Measurements from ENCODE around the gene UGT1A8.

UGT1A8 gene

GRCh38 chr2:233676046-233676445 is 58.6 kb downstream of the UGT1A8 start:
- Histone ChIP-seq H3K9me2 (ENCODE audit: low read depth, low read length) (no peaks in the 10 kb centered on the region), H4K20me1 (ENCODE audit: insufficient read depth, low read length) (no peaks in the 10 kb centered on the region), H3K27ac (ENCODE audit: low read depth, low read length, poor library complexity, severe bottlenecking) (no peak overlapping the region), H3K27me3 (ENCODE audit: insufficient read depth, low read length) (no peaks in the 10 kb centered on the region; the same call in 1 of the 2 replicates), H3K79me2 (ENCODE audit: insufficient read depth, low read length) (no peaks in the 10 kb centered on the region), H3K36me3 (ENCODE audit: insufficient read depth, low read length) (no peaks in the 10 kb centered on the region), H2AFZ (ENCODE audit: low read length) (no peak overlapping the region), H3K4me2 (ENCODE audit: low read length) (no peak overlapping the region), H3K4me1 (ENCODE audit: insufficient read depth, low read length, severe bottlenecking) (no peaks in the 10 kb centered on the region), H3F3A (ENCODE audit: insufficient read depth, low read length) (no peaks in the 10 kb centered on the region), H3K4me3 (ENCODE audit: low read depth, low read length, poor library complexity, severe bottlenecking) (no peak overlapping the region), H3K9me3 (ENCODE audit: low read length) (no peaks in the 10 kb centered on the region), H3K9ac (ENCODE audit: low read length) (no peak overlapping the region)
- TF ChIP-seq EZH2 (IDR thresholded peaks at IDR 0.05; ENCODE audit: borderline replicate concordance, low read length) (no peak), CTCF (IDR thresholded peaks at IDR 0.05; ENCODE audit: low read length) (no peak)

- no peak overlapping the region for H3K9ac ChIP-seq (ENCODE audit: low read length)
- no peaks in the 10 kb centered on the region for H3K36me3 ChIP-seq (ENCODE audit: insufficient read depth, low read length)
- H3K4me3 ChIP-seq (ENCODE audit: low read depth, low read length, poor library complexity, severe bottlenecking), result no peak overlapping the region
- no peaks in the 10 kb centered on the region; the same call in 1 of the 2 replicates for H3K9me2 ChIP-seq (ENCODE audit: low read depth, low read length)
- H3K4me2 ChIP-seq (ENCODE audit: low read length), result no peak overlapping the region
- H3F3A ChIP-seq (ENCODE audit: insufficient read depth, low read length), result no peaks in the 10 kb centered on the region
- no peak overlapping the region for H3K27ac ChIP-seq (ENCODE audit: low read depth, low read length, poor library complexity, severe bottlenecking)
- TF ChIP-seq EZH2 (IDR thresholded peaks at IDR 0.05; ENCODE audit: borderline replicate concordance, low read length) (no peak), CTCF (IDR thresholded peaks at IDR 0.05; ENCODE audit: low read length) (no peak)
- H2AFZ ChIP-seq (ENCODE audit: low read length), result no peak overlapping the region
- no peaks in the 10 kb centered on the region for H3K4me1 ChIP-seq (ENCODE audit: insufficient read depth, low read length, severe bottlenecking)
- no peaks in the 10 kb centered on the region for H3K27me3 ChIP-seq (ENCODE audit: insufficient read depth, low read length)
- H3K9me3 ChIP-seq (ENCODE audit: low read length), result no peaks in the 10 kb centered on the region
- H4K20me1 ChIP-seq (ENCODE audit: insufficient read depth, low read length), result no peaks in the 10 kb centered on the region
- H3K79me2 ChIP-seq (ENCODE audit: insufficient read depth, low read length), result no peaks in the 10 kb centered on the region
Measured at GRCh38 chr2:233679196-233679595, 61.8 kb downstream of the UGT1A8 start.

- no peak overlapping the region for H2AFZ ChIP-seq (ENCODE audit: low read length)
- no peaks in the 10 kb centered on the region for H3K36me3 ChIP-seq (ENCODE audit: insufficient read depth, low read length)
- H4K20me1 ChIP-seq (ENCODE audit: insufficient read depth, low read length), result no peaks in the 10 kb centered on the region
- no peak overlapping the region for H3K4me3 ChIP-seq (ENCODE audit: low read depth, low read length, poor library complexity, severe bottlenecking)
- H3K4me1 ChIP-seq (ENCODE audit: insufficient read depth, low read length, severe bottlenecking), result no peaks in the 10 kb centered on the region
- no peaks in the 10 kb centered on the region for H3K79me2 ChIP-seq (ENCODE audit: insufficient read depth, low read length)
- no peaks in the 10 kb centered on the region for H3K27me3 ChIP-seq (ENCODE audit: insufficient read depth, low read length)
- no peak overlapping the region for H3K9ac ChIP-seq (ENCODE audit: low read length)
- H3K9me3 ChIP-seq (ENCODE audit: low read length), result no peaks in the 10 kb centered on the region
- no peak overlapping the region for H3K27ac ChIP-seq (ENCODE audit: low read depth, low read length, poor library complexity, severe bottlenecking)
- TF ChIP-seq CTCF (IDR thresholded peaks at IDR 0.05; ENCODE audit: low read length) (no peak), EZH2 (IDR thresholded peaks at IDR 0.05; ENCODE audit: borderline replicate concordance, low read length) (no peak)
- H3K4me2 ChIP-seq (ENCODE audit: low read length), result no peak overlapping the region
- H3K9me2 ChIP-seq (ENCODE audit: low read depth, low read length), result no peaks in the 10 kb centered on the region; the same call in 1 of the 2 replicates
- H3F3A ChIP-seq (ENCODE audit: insufficient read depth, low read length), result no peaks in the 10 kb centered on the region
Measured at GRCh38 chr2:233680361-233681045, 63.1 kb downstream of the UGT1A8 start.
